Astrocyte of the spinal cord (primary cell): ENCODE data around the gene TEX11.

Experiments
- DNase-seq: peaks from one replicate; pipeline ENCODE4 v3.0.0; 2011; ENCODE audit warnings: low read depth, low spot score
- H3K4me3 ChIP-seq: 2 replicates; pipeline ENCODE4 v1.5.1; 2011; ENCODE audit warnings: low read depth, mild to moderate bottlenecking, low read length, moderate library complexity
- CTCF ChIP-seq: IDR thresholded peaks from 2 replicates; pipeline ENCODE4 v1.5.1; 2012; ENCODE audit warnings: low read depth, mild to moderate bottlenecking, low read length, inconsistent platforms
- in situ Hi-C: cut with HindIII; loops from 2 replicates; pipeline ENCODE4 v1.10.0; 2017; ENCODE audit warnings: low sequenced_read_pairs

The TEX11 gene

DNA sequence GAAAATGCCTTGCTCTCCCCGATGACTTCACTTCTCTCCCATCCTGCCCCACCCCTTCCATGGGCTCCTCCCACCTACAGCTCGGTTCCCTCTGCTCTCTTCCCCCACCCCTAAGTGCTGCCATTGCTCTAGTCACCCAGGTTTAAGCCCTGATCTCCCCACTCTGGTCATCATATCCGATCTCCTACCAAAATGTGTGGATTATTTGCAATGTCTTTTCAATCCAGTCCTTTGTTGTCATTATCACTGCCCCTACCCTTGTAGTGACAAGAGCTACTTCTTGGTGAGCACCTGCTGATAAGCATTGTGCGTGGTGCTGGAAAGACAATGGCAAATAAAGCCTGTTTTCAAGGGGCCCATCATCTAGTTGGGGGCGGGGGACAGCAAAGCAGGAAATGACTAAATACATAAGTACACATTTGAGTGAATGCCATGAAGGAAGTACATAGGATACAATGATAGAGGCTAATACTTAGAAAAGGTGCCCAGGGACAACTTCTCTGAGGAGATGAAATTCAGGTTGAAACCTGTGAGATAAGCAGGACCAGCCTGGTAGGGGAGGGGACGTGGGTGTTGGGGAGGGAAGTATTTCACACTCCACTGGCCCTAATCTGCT is 400.1 kb downstream of the TEX11 start:
- no peak for TF ChIP-seq CTCF
- in situ Hi-C loops: no loop called here
- no peak for DNase-seq
- H3K4me3 ChIP-seq: no peak overlapping the region

DNA sequence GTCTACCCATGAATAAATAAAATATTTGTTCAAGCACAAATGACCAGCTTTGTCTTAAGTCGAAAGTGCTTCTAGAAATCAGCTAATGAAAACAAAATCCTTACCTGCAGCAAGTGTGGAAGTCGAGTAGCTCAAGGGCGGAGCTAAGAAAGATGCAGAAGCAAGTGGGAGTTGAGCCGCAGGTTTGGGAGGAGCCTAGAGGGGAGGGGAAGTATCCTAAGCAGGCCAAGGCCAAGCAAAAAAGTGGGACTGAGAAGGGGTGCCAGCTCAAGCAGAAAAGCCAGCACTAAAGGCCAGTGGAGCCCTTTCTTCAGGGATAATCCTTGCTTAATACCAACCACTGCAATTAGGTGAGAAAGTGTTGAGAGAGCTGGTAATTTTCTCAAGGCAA is 403.1 kb downstream of the TEX11 start:
- no peak for TF ChIP-seq CTCF
- no peak overlapping the region for H3K4me3 ChIP-seq
- DNase-seq: no peak
- in situ Hi-C loops: no loop called here

DNA sequence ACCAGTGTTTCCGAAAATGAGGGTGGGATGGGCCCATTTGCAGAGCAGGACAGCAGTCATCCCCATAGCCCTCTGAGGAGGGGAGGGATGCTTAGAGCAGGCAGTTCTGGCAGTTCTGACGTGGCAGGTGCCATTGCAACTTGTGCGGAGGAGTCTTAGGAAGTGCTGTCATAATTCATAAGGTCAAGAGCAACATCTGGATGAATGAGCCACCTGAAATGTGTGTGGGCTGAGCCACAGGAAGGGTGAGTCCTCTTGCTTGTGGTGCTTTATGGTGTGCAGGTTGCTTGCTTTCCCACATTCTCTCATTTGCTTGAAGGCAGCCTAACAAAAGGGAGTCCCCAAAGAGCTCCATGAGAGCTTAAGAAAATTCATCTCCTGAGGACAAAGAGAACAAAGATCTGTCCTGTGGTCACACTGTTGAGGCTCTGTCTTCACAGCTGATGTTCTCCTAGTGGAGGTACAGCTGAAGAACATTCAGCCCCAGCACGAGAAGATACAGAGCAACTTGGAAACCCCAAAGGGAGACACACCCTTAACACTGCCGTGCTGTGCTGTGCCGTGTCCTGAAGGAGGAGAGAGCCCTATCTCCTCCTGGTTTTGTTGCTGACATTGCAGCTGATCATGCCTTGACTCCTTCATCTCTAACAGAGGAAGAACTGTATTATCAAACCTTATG is 403.6 kb downstream of the TEX11 start:
- no peak for DNase-seq
- in situ Hi-C loops: no loop called here
- H3K4me3 ChIP-seq: no peak overlapping the region
- TF ChIP-seq CTCF: no peak

- no peak for TF ChIP-seq CTCF
- DNase-seq: no peak
- H3K4me3 ChIP-seq: no peak overlapping the region
- in situ Hi-C loops: no loop called here
Observed at GRCh38 chrX:70500826-70501225, 407.7 kb downstream of the TEX11 start.

DNA sequence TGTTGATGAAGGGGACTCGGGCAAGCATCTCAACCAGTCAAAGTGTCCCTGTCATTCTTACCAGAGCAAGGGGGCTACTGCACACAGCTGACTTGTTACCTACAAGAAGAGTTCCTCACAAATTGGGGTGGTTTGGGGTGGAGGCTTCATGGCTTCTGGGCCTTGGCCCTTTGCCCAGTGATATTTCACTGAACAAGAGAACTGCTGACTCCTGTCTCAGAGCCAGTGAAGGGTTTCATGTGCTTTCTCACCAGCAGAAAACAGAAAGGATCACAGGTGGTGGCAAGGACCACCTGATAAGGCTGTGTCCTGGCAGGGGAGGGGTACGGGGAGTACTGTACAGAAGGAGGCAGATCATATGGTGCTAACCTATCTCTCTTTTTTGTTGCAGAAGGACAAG is 410.4 kb downstream of the TEX11 start:
- in situ Hi-C loops: no loop called here
- no peak for TF ChIP-seq CTCF
- no peak for DNase-seq
- H3K4me3 ChIP-seq: no peak overlapping the region

GRCh38 chrX:70497026-70497425 is 411.5 kb downstream of the TEX11 start:
- H3K4me3 ChIP-seq: no peak overlapping the region
- in situ Hi-C loops: no loop called here
- no peak for DNase-seq
- TF ChIP-seq CTCF: no peak

DNA sequence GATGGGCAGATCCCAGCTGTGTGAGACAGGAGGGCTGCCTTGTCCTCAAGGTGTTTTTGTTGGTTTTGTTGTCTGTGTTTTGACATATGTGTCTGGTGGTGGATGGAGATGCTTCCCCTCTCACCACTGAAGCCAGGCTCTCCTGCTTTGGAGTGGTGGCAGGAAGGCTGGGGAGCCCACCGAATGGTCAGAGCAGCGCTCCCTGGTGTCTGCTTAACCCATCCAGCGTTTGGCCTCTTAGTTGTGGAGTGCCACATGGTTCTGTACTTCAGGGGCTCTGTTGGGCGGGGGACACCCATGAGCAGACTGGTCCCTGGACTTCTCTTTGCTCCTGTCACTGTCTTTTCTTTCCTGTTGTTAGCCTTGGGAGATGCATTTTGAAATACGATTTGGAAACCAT is 412.0 kb downstream of the TEX11 start:
- DNase-seq: no peak
- no peak for TF ChIP-seq CTCF
- in situ Hi-C loops: no loop called here
- H3K4me3 ChIP-seq: no peak overlapping the region
